Testis (tissue), 3 donors: ENCODE measurements around the gene RHOU. TPM values are rescaled to one million over a fixed set of nuclear protein-coding genes. Genes with fewer than 3 reads are reported as not detected.

ENCODE experiments used
- DNase-seq: peaks from one replicate; pipeline ENCODE4 v3.0.0-alpha.2; 2019
- H3K27ac ChIP-seq, 2 donors: fragments of 200-600 bp; sonication (generic); one replicate each; pipeline ENCODE4 v1.5.1; 2019
- H3K27me3 ChIP-seq: fragments of 200-600 bp; sonication (generic); one replicate; pipeline ENCODE4 v1.5.1; 2019
- H3K36me3 ChIP-seq: fragments of 200-600 bp; sonication (generic); one replicate; pipeline ENCODE4 v1.5.1; 2017; ENCODE audit warnings: low read depth; ENCODE audit errors: missing control alignments
- H3K4me1 ChIP-seq: fragments of 200-600 bp; sonication (generic); one replicate; pipeline ENCODE4 v1.5.1; 2019
- H3K4me3 ChIP-seq, 2 donors: fragments of 200-600 bp; sonication (generic); one replicate each; pipeline ENCODE4 v1.5.1; 2017 to 2019
- H3K9me3 ChIP-seq: fragments of 200-600 bp; sonication (generic); one replicate; pipeline ENCODE4 v1.5.1; 2017
- CTCF ChIP-seq, 3 experiments: fragments of 450-650 bp in 2 of 3; fragments of 200-600 bp in 1 of 3; sonication (generic) in 1 of 3; IDR thresholded peaks; one replicate each; pipeline ENCODE4 v1.5.1; 2016 to 2019; ENCODE audit warnings: antibody characterized with exemption in 3 of 3, mild to moderate bottlenecking in 2 of 3, moderate library complexity in 1 of 3
- POLR2A ChIP-seq: fragments of 450-650 bp; IDR thresholded peaks from one replicate; pipeline ENCODE4 v1.6.1; 2017; ENCODE audit warnings: antibody characterized with exemption, mild to moderate bottlenecking, moderate library complexity
- WGBS, 2 donors: methylation state at CpG; one replicate each; pipeline ENCODE4 v1.1.5; 2018; 5-methylcytosine and 5-hydroxymethylcytosine counted together
- intact Hi-C: fragments of 100-400 bp; cut with DNase I; formaldehyde crosslinking; loops from one replicate; pipeline ENCODE4 v1.15.1; 2023; ENCODE audit warnings: low total_unique reads
- polyA plus RNA-seq: library from polyadenylated mRNA; stranded (reverse); fragments of 350-450 nt; fragmentation: Illumina TruSeq; extraction: RNeasy Lipid Tissue Mini Kit (QIAGEN cat#74804); gene quantifications from one replicate; pipeline ENCODE4 v1.2.3, GENCODE V29; 2014; ENCODE audit warnings: low read depth, low replicate concordance; ENCODE audit not compliant: insufficient read depth
- total RNA-seq, 2 donors: library from RNA; depleted of rRNA; stranded (reverse); fragments of >200 nt; gene quantifications; one replicate each; pipeline ENCODE4 v1.2.3, GENCODE V29; 2016

The RHOU gene
- total and polyA plus RNA-seq, 3 donors from 2014 or later: 31.0 to 33.6 (median 32.6) TPM

GRCh38 chr1:228739826-228740225 lies 4.5 kb downstream of the RHOU start:
- H3K4me1 ChIP-seq: peaks cover 29% of the 10 kb centered on the region
- H3K36me3 ChIP-seq: no peaks in the 10 kb centered on the region
- intact Hi-C loops: loop anchor here (10.0 kb wide), 1 partner anchor 485 kb away; no protein-coding TSS in a partner anchor
- H3K4me3 ChIP-seq: no peak overlapping the region
- no peak for DNase-seq
- no peaks in the 10 kb centered on the region for H3K27me3 ChIP-seq
- no peaks in the 10 kb centered on the region for H3K9me3 ChIP-seq
- no peak overlapping the region for H3K27ac ChIP-seq
- 76 to 77% methylated on average over 4 of the region's 4 CpGs for WGBS, 2 donors
- TF ChIP-seq POLR2A (no peak), CTCF (IDR thresholded peaks at IDR 0.05) (no peak)

GRCh38 chr1:228740543-228741317 lies 5.5 kb downstream of the RHOU start:
- TF ChIP-seq POLR2A: no peak
- TF ChIP-seq CTCF (IDR thresholded peaks at IDR 0.05): no peak
- Histone ChIP-seq H3K9me3 (no peaks in the 10 kb centered on the region), H3K4me3 (no peak overlapping the region), H3K36me3 (no peaks in the 10 kb centered on the region), H3K27me3 (no peaks in the 10 kb centered on the region), H3K4me1 (peaks cover 29% of the 10 kb centered on the region), H3K27ac (no peak overlapping the region)
- 56 to 70% methylated on average over 8 of the region's 8 CpGs for WGBS, 2 donors
- no peak for DNase-seq
- intact Hi-C loops: no loop called here

GRCh38 chr1:228742281-228742860 lies 7.1 kb downstream of the RHOU start:
- H3K27ac ChIP-seq: peak overlapping the region in 1 of 2 donors; percentile 14
- no peaks in the 10 kb centered on the region for H3K9me3 ChIP-seq
- H3K4me1 ChIP-seq: peaks cover 29% of the 10 kb centered on the region
- 81 to 85% methylated on average over 8 of the region's 8 CpGs for WGBS, 2 donors
- H3K36me3 ChIP-seq: no peaks in the 10 kb centered on the region
- intact Hi-C loops: no loop called here
- DNase-seq: no peak
- TF ChIP-seq CTCF (IDR thresholded peaks at IDR 0.05) (no peak), POLR2A (no peak)
- no peak overlapping the region for H3K4me3 ChIP-seq
- no peaks in the 10 kb centered on the region for H3K27me3 ChIP-seq

GRCh38 chr1:228743405-228743804 lies 8.1 kb downstream of the RHOU start:
- intact Hi-C loops: no loop called here
- Histone ChIP-seq H3K4me1 (peaks cover 29% of the 10 kb centered on the region), H3K27me3 (no peaks in the 10 kb centered on the region), H3K9me3 (no peaks in the 10 kb centered on the region), H3K27ac (no peak overlapping the region), H3K36me3 (no peaks in the 10 kb centered on the region), H3K4me3 (no peak overlapping the region)
- no peak for TF ChIP-seq POLR2A
- 66 to 77% methylated on average over 13 of the region's 13 CpGs for WGBS, 2 donors
- peak; percentile 66 for DNase-seq

DNA sequence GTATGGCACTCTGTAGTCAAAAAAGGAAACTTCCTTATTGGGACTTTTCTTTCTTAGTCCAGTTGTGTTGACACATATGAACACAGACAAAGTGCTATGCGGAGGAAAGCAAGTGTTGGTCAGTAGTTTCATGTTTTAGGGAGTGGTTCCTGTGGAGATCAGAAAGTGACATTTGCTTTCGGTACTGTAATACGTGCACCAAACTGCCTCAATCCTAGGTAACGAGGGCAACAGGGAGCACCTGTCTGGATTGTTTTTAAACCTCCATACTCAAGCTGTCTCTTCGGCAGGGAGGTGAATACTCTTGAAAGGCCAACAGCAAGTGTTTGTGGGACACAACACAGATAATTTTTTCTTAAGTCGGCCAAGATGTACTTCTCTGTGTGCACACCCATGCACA lies 9.1 kb downstream of the RHOU start:
- TF ChIP-seq CTCF (IDR thresholded peaks at IDR 0.05): no peak
- no peak for TF ChIP-seq POLR2A
- Histone ChIP-seq H3K27ac (no peak overlapping the region), H3K4me1 (peaks cover 23% of the 10 kb centered on the region), H3K4me3 (no peak overlapping the region), H3K9me3 (no peaks in the 10 kb centered on the region), H3K27me3 (no peaks in the 10 kb centered on the region), H3K36me3 (no peaks in the 10 kb centered on the region)
- intact Hi-C loops: no loop called here
- no peak for DNase-seq
- WGBS, 2 donors: 85 to 93% methylated on average over 6 of the region's 6 CpGs
